B cell (primary cell): ENCODE data around the gene KRTAP21-2. TPM values are rescaled to one million over a fixed set of nuclear protein-coding genes. Genes with fewer than 3 reads are reported as not detected.

Experiments used
- ATAC-seq: fragments of 200-7000 bp; cut with Tn5 transposase; one replicate; pipeline ENCODE4 v1.10.0; 2021; ENCODE audit warnings: low read depth, mild to moderate bottlenecking, moderate number of reproducible peaks, moderate library complexity
- CTCF ChIA-PET: fragments of 350-600 bp; sonication (Branson Sonifier 250); formaldehyde crosslinking; loops from one replicate; lab custom pipeline; 2021; ENCODE audit warnings: antibody characterized with exemption, inconsistent platforms; lab: Charles Lee
- POLR2A ChIA-PET: fragments of 350-600 bp; sonication (Branson Sonifier 250); formaldehyde crosslinking; loops from one replicate; lab custom pipeline; 2021; ENCODE audit warnings: antibody characterized with exemption; lab: Charles Lee
- DNase-seq: peaks from one replicate; pipeline ENCODE4 v3.0.0; 2013
- H2AFZ ChIP-seq: 2 replicates; pipeline ENCODE4 v1.6.1; 2012; ENCODE audit warnings: mild to moderate bottlenecking, low read depth, low read length; ENCODE audit not compliant: insufficient read depth, poor library complexity, severe bottlenecking
- H3K27ac ChIP-seq, 2 donors: 1 replicate in 1 of 2; 2 replicates in 1 of 2; pipeline ENCODE4 v1.5.1; 2012 to 2013; ENCODE audit warnings: low read length in 2 of 2, mild to moderate bottlenecking in 2 of 2, moderate library complexity in 1 of 2
- H3K27me3 ChIP-seq, 4 experiments: fragments of 200-600 bp in 1 of 4; sonication (generic) in 1 of 4; replicated peaks in 1 of 4; 1 replicate in 2 of 4; 2 replicates in 2 of 4; pipeline versions ENCODE4 v1.6.1 to v1.7.0; 2013 to 2016; ENCODE audit warnings: low read length in 3 of 4, mild to moderate bottlenecking in 2 of 4, mixed read lengths in 1 of 4, moderate library complexity in 1 of 4; ENCODE audit not compliant: insufficient read depth in 4 of 4, control insufficient read depth in 3 of 4; ENCODE audit errors: control extremely low read depth in 1 of 4
- H3K36me3 ChIP-seq, 2 experiments: replicated peaks in 1 of 2; 1 replicate in 1 of 2; 2 replicates in 1 of 2; pipeline versions ENCODE4 v1.6.1 to v1.7.1; 2013; ENCODE audit warnings: low read length in 1 of 2; ENCODE audit not compliant: insufficient read depth in 2 of 2, control insufficient read depth in 1 of 2; ENCODE audit errors: control extremely low read depth in 1 of 2, extremely low read depth in 1 of 2
- H3K4me1 ChIP-seq, 2 donors: fragments of 200-600 bp in 1 of 2; sonication (generic) in 1 of 2; 1 replicate in 1 of 2; 2 replicates in 1 of 2; pipeline versions ENCODE4 v1.5.1 to v1.6.1; 2013 to 2017; ENCODE audit warnings: low read length in 2 of 2; ENCODE audit not compliant: control insufficient read depth in 2 of 2, insufficient read depth in 2 of 2
- H3K4me2 ChIP-seq: replicated peaks from 2 replicates; pipeline ENCODE3; 2012; ENCODE audit warnings: mild to moderate bottlenecking, low read depth, low read length; ENCODE audit not compliant: poor library complexity, severe bottlenecking
- H3K4me3 ChIP-seq, 5 experiments: fragments of 200-600 bp in 1 of 5; sonication (generic) in 1 of 5; 1 replicate in 3 of 5; 2 replicates in 2 of 5; pipeline versions ENCODE4 v1.5.1 to v1.7.0; 2011 to 2016; ENCODE audit warnings: low read length in 4 of 5, mild to moderate bottlenecking in 4 of 5, low read depth in 2 of 5, control low read depth in 1 of 5, moderate library complexity in 1 of 5; ENCODE audit not compliant: insufficient read depth in 1 of 5; ENCODE audit errors: control extremely low read depth in 1 of 5, extremely low read depth in 1 of 5
- H3K79me2 ChIP-seq: fragments of 200-600 bp; sonication (generic); one replicate; pipeline ENCODE4 v1.6.0; 2016; ENCODE audit warnings: low read length; ENCODE audit not compliant: control insufficient read depth, insufficient read depth
- H3K9ac ChIP-seq: fragments of 200-600 bp; sonication (generic); 2 replicates; pipeline ENCODE4 v1.6.1; 2017; ENCODE audit warnings: mild to moderate bottlenecking, low read length, moderate library complexity
- H3K9me3 ChIP-seq, 3 donors: one replicate each; pipeline versions ENCODE4 v1.6.1 to v1.7.1; 2013; ENCODE audit warnings: low read length in 2 of 3; ENCODE audit not compliant: control insufficient read depth in 2 of 3, insufficient read depth in 1 of 3; ENCODE audit errors: control extremely low read depth in 1 of 3
- H4K20me1 ChIP-seq: 2 replicates; pipeline ENCODE4 v1.6.0; 2012; ENCODE audit warnings: mild to moderate bottlenecking, low read length; ENCODE audit not compliant: insufficient read depth, control insufficient read depth, poor library complexity, severe bottlenecking
- H3K27ac Mint-ChIP-seq: one replicate; pipeline ENCODE4 v1.8.0; 2021; ENCODE audit warnings: mixed read lengths
- H3K27me3 Mint-ChIP-seq: one replicate; pipeline ENCODE4 v1.8.0; 2021; ENCODE audit warnings: mixed read lengths
- H3K4me1 Mint-ChIP-seq: one replicate; pipeline ENCODE4 v1.8.0; 2021; ENCODE audit warnings: mixed read lengths
- H3K4me3 Mint-ChIP-seq: one replicate; pipeline ENCODE4 v1.8.0; 2021; ENCODE audit warnings: mixed read lengths
- H3K9me3 Mint-ChIP-seq: one replicate; pipeline ENCODE4 v1.8.0; 2022; ENCODE audit warnings: mixed read lengths; ENCODE audit not compliant: insufficient read depth
- EZH2 ChIP-seq: IDR thresholded peaks from 2 replicates; pipeline ENCODE4 v1.6.1; 2012; ENCODE audit warnings: borderline replicate concordance, low read depth, mild to moderate bottlenecking, moderate library complexity, low read length; ENCODE audit not compliant: insufficient read depth, poor library complexity, severe bottlenecking
- WGBS: methylation state at CpG from one replicate; pipeline ENCODE4 v1.1.5; 2013; ENCODE audit warnings: missing lambda C conversion rate; ENCODE audit not compliant: insufficient coverage; 5-methylcytosine and 5-hydroxymethylcytosine counted together
- intact Hi-C: fragments of 100-400 bp; cut with micrococcal nuclease; formaldehyde crosslinking; loops from one replicate; pipeline ENCODE4 v1.10.0; 2022
- polyA plus RNA-seq: library from polyadenylated mRNA; depleted of rRNA; stranded (reverse); fragments of >200 nt; gene quantifications from 2 replicates; pipeline ENCODE4 v1.2.3, GENCODE V29; 2012
- total RNA-seq, 2 donors: library from RNA; stranded (reverse); fragments of 120-200 nt in 1 of 2; gene quantifications; 1 replicate in 1 of 2; 2 replicates in 1 of 2; pipeline versions ENCODE4 v1.2.3 to v1.2.4, GENCODE V29; 2013 to 2022
- TF ChIP-seq, protein P1 (sequence below): fragments of 200-600 bp; IDR thresholded peaks from one replicate; pipeline ENCODE4 v1.8.0; 2022; ENCODE audit warnings: antibody characterized with exemption, mild to moderate bottlenecking

The KRTAP21-2 gene
- total and polyA plus RNA-seq, 2 donors (not counting 1 experiment from before 2014, with no cell fraction given) = not detected

DNA sequence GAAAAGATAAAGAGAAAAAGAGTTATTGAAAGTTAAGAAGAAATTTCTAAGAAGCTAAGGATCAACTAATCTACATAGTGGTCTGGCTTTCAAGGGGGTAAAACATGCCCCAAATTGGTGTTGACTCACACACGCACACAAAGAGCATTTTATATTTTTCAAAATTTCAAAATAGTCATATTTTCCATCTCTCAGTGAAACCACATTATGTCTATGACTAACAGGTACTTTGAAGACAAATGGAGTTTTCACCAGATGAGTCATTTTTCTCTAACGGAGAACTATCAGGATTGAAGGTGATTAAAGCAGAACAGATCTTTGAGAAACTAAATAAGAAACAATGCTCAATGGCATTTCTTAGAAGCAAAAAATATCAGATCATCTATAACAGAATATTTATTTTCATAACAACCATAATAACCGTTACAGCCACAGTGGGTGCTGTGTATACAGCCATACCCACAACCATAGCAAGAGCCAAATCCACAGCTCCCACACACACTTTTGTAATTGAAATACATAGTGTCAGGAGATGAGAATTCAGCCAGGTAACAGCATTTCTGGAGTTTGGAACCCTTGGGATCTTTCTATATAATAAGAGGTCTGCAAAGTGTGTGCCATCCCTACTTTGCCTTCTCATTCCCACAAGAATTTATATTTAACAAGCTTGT is 28.7 kb downstream of the KRTAP21-2 start, which contains the start of gene KRTAP21-3:
TSS of gene KRTAP21-3 (minus strand) at position 539 of the 671 bp plus-strand sequence. CDS start at position 521, 18 bp downstream.
- Histone ChIP-seq H3K4me3 (no peak within 1 kb of the TSS), H4K20me1 (no peaks in the 10 kb centered on the region), H3K9me3 (no peaks in the 10 kb centered on the region), H3K36me3 (no peaks in the 10 kb centered on the region), H3K4me2 (no peak within 1 kb of the TSS), H3K79me2 (no peaks in the 10 kb centered on the region), H3K9ac (no peak within 1 kb of the TSS), H3K4me1 (no peaks in the 10 kb centered on the region), H3K27me3 (no peaks in the 10 kb centered on the region), H3K27ac (no peak within 1 kb of the TSS), H2AFZ (no peak within 1 kb of the TSS)
- no peak within 1 kb of the TSS for H3K27ac Mint-ChIP-seq
- no CpG with 5 or more reads among the region's 3 CpGs for WGBS
- ChIA-PET CTCF (no interaction called here), POLR2A (no interaction called here)
- ATAC-seq (no peak), DNase-seq (no peak)
- peaks cover 6% of the 10 kb centered on the region for H3K9me3 Mint-ChIP-seq
- no peak for TF ChIP-seq EZH2
- TF ChIP-seq, protein P1, sequence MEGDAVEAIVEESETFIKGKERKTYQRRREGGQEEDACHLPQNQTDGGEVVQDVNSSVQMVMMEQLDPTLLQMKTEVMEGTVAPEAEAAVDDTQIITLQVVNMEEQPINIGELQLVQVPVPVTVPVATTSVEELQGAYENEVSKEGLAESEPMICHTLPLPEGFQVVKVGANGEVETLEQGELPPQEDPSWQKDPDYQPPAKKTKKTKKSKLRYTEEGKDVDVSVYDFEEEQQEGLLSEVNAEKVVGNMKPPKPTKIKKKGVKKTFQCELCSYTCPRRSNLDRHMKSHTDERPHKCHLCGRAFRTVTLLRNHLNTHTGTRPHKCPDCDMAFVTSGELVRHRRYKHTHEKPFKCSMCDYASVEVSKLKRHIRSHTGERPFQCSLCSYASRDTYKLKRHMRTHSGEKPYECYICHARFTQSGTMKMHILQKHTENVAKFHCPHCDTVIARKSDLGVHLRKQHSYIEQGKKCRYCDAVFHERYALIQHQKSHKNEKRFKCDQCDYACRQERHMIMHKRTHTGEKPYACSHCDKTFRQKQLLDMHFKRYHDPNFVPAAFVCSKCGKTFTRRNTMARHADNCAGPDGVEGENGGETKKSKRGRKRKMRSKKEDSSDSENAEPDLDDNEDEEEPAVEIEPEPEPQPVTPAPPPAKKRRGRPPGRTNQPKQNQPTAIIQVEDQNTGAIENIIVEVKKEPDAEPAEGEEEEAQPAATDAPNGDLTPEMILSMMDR = no peak
- no peak within 1 kb of the TSS for H3K4me3 Mint-ChIP-seq
- H3K4me1 Mint-ChIP-seq = no peaks in the 10 kb centered on the region
- intact Hi-C loops = no loop called here
- H3K27me3 Mint-ChIP-seq = no peaks in the 10 kb centered on the region

DNA sequence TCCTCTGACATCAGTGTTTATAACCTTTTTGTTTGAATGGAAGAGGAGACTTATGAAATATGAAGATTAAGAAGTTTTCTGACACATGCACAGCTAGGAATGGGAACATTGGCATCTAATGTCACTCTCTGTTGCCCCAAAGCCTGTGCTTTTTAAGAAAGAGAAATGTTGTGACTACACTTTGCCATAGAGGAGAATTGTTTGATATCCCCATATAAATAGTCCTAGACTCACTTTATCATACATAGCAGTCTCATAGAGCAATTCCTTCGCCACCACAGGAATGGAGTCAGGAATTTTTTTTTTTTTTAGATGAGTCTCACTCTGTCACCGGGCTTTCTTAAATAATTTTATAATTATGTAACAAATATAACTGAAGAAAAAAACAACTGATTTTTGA is 30.0 kb downstream of the KRTAP21-2 start:
- peaks cover 6% of the 10 kb centered on the region for H3K9me3 Mint-ChIP-seq
- no peak overlapping the region for H3K4me3 Mint-ChIP-seq
- Histone ChIP-seq H3K27ac (no peak overlapping the region), H4K20me1 (no peaks in the 10 kb centered on the region), H3K9ac (no peak overlapping the region), H3K79me2 (no peaks in the 10 kb centered on the region), H3K9me3 (no peaks in the 10 kb centered on the region), H3K4me1 (no peaks in the 10 kb centered on the region), H2AFZ (no peak overlapping the region), H3K4me3 (no peak overlapping the region), H3K4me2 (no peak overlapping the region), H3K27me3 (no peaks in the 10 kb centered on the region), H3K36me3 (no peaks in the 10 kb centered on the region)
- H3K27ac Mint-ChIP-seq = no peak overlapping the region
- no peaks in the 10 kb centered on the region for H3K27me3 Mint-ChIP-seq
- intact Hi-C loops = no loop called here
- POLR2A ChIA-PET = no interaction called here
- DNase-seq (no peak), ATAC-seq (no peak)
- CTCF ChIA-PET = no interaction called here
- no CpG with 5 or more reads among the region's 2 CpGs for WGBS
- TF ChIP-seq, protein P1 = no peak
- TF ChIP-seq EZH2 = no peak
- no peaks in the 10 kb centered on the region for H3K4me1 Mint-ChIP-seq
